Endothelial cell of umbilical vein (primary cell): Measurements from ENCODE around the gene NR6A1.

Source experiments
- CTCF ChIP-seq, 2 donors: IDR thresholded peaks; 1 replicate in 1 of 2; 2 replicates in 1 of 2; pipeline ENCODE4 v1.5.1; 2011; ENCODE audit warnings: low read length in 2 of 2, mild to moderate bottlenecking in 2 of 2, moderate library complexity in 2 of 2, control low read depth in 1 of 2, inconsistent platforms in 1 of 2, low read depth in 1 of 2; ENCODE audit not compliant: insufficient read depth in 1 of 2; ENCODE audit errors: extremely low read depth in 1 of 2
- MYC ChIP-seq: IDR thresholded peaks from one replicate; pipeline ENCODE4 v1.6.1; 2011; ENCODE audit warnings: mild to moderate bottlenecking, low read depth, low read length
- POLR2A ChIP-seq: IDR thresholded peaks from 2 replicates; pipeline ENCODE4 v1.6.1; 2012; ENCODE audit warnings: low read depth, mild to moderate bottlenecking, control low read depth, low read length
- POLR2AphosphoS5 ChIP-seq: IDR thresholded peaks from 2 replicates; pipeline ENCODE4 v1.6.1; 2012; ENCODE audit warnings: low read depth, mild to moderate bottlenecking, control low read depth, low read length, moderate library complexity; ENCODE audit not compliant: insufficient read depth

- TF ChIP-seq POLR2A (no peak), CTCF (IDR thresholded peaks at IDR 0.05; ENCODE audit: extremely low read depth in 1 of 2, insufficient read depth in 1 of 2, low read depth in 1 of 2, low read length in 2 of 2) (no peak), MYC (no peak), POLR2AphosphoS5 (no peak)
Measured at GRCh38 chr9:124802426-124802825, 31.3 kb upstream of the NR6A1 start.
